Kidney (tissue), 22 donors: ENCODE results near the gene GAS6. TPM values are rescaled to one million over a fixed set of nuclear protein-coding genes. Genes with fewer than 3 reads are reported as not detected.
"Not testable (repeated sequence)": the region's sequence is repeated elsewhere in the genome, so short reads cannot be mapped to it uniquely, and the experiment has no call there.

Source experiments
- DNase-seq, 5 donors: peaks; one replicate each; pipeline ENCODE4 v3.0.0-alpha.2; 2013 to 2020
- FAIRE-seq: peaks from 2 replicates; lab custom pipeline; 2012; peaks lifted over from hg19 to GRCh38; lab: Jason Lieb, UNC
- H3K27ac ChIP-seq, 2 donors: one replicate each; pipeline ENCODE4 v1.7.0; 2013; ENCODE audit warnings: low read depth in 2 of 2, low read length in 2 of 2, inconsistent platforms in 1 of 2
- H3K27me3 ChIP-seq: one replicate; pipeline ENCODE4 v1.7.1; 2013; ENCODE audit warnings: low read length, inconsistent platforms; ENCODE audit not compliant: control insufficient read depth, insufficient read depth
- H3K36me3 ChIP-seq, 3 donors: one replicate each; pipeline versions ENCODE4 v1.7.0 to v1.7.1; 2013; ENCODE audit warnings: low read length in 3 of 3, control low read depth in 1 of 3, inconsistent platforms in 1 of 3; ENCODE audit not compliant: insufficient read depth in 3 of 3, control insufficient read depth in 2 of 3
- H3K4me1 ChIP-seq, 3 donors: one replicate each; pipeline versions ENCODE4 v1.7.0 to v1.7.1; 2013; ENCODE audit warnings: low read length in 3 of 3, inconsistent platforms in 1 of 3, low read depth in 1 of 3; ENCODE audit not compliant: control insufficient read depth in 2 of 3, insufficient read depth in 2 of 3
- H3K4me3 ChIP-seq, 3 donors: one replicate each; pipeline versions ENCODE4 v1.7.0 to v1.8.1; 2013; ENCODE audit warnings: low read length in 3 of 3, control low read depth in 1 of 3, inconsistent platforms in 1 of 3
- H3K9ac ChIP-seq, 3 donors: one replicate each; pipeline versions ENCODE4 v1.7.0 to v1.7.1; 2013; ENCODE audit warnings: low read length in 3 of 3, control low read depth in 1 of 3, inconsistent platforms in 1 of 3
- H3K9me3 ChIP-seq, 3 donors: one replicate each; pipeline versions ENCODE4 v1.7.0 to v1.7.1; 2013; ENCODE audit warnings: low read length in 3 of 3, control low read depth in 1 of 3, inconsistent platforms in 1 of 3; ENCODE audit not compliant: control insufficient read depth in 2 of 3, insufficient read depth in 1 of 3
- CTCF ChIP-seq: IDR thresholded peaks from 3 replicates; pipeline ENCODE4 v1.5.1; 2012; ENCODE audit warnings: mild to moderate bottlenecking, moderate library complexity, borderline replicate concordance; ENCODE audit not compliant: insufficient read depth; ENCODE audit errors: extremely low read depth
- intact Hi-C: fragments of 100-400 bp; cut with DNase I; formaldehyde crosslinking; loops from one replicate; pipeline ENCODE4 v1.11.1; 2022
- long read RNA-seq, 10 donors: library from polyadenylated mRNA in 1 of 10; unstranded in 1 of 10; transcript quantifications; one replicate each; pipeline ENCODE4 v2.0.0 and lab custom pipeline, GENCODE V29; 2021 to 2026
- polyA plus RNA-seq: library from polyadenylated mRNA; stranded (reverse); fragments of 350-450 nt; fragmentation: Illumina TruSeq; extraction: RNeasy Lipid Tissue Mini Kit (QIAGEN cat#74804); gene quantifications from one replicate; pipeline ENCODE4 v1.2.3, GENCODE V29; 2014; ENCODE audit warnings: low read depth, low replicate concordance; ENCODE audit not compliant: insufficient read depth
- total RNA-seq: library from RNA; stranded (reverse); fragmentation: NEBNext Ultra II Directional; extraction: Animal tissue kit (Norgen Biotek cat#: 25700); gene quantifications from one replicate; pipeline ENCODE4 v1.2.1, GENCODE V29; 2021
- donor health status: control.
- donor health status: control.
- donor health status: control.
- donor health status: control.
- donor health status: control.
- donor health status: DM: yes; HTN: yes; CAD: no.
- donor health status: Normal renal cell carcinoma (clear cell type).

GAS6 gene
- total RNA-seq (83.5 TPM), polyA plus RNA-seq (135 TPM)
- long read RNA-seq, donor 1, transcript GAS6-204 (1 exons, 2,646 nt): major isoform, 9 of 13 reads
- long read RNA-seq, donor 1, partial matches to known transcripts: 0 of 13 reads
- long read RNA-seq, donor 1, other reads (novel, unspliced or antisense): 0 of 13 reads
- long read RNA-seq, donor 2, transcript GAS6-204 (1 exons, 2,646 nt): major isoform, 8 of 12 reads
- long read RNA-seq, donor 2, partial matches to known transcripts: 0 of 12 reads
- long read RNA-seq, donor 2, other reads (novel, unspliced or antisense): 0 of 12 reads
- long read RNA-seq, donor 3, partial matches to known transcripts: 0 of 6 reads
- long read RNA-seq, donor 3, other reads (novel, unspliced or antisense): 0 of 6 reads
- long read RNA-seq, donor 4, transcript GAS6-201 (15 exons, 2,490 nt): major isoform, 5 of 9 reads
- long read RNA-seq, donor 4, partial matches to known transcripts: 0 of 9 reads
- long read RNA-seq, donor 4, other reads (novel, unspliced or antisense): 0 of 9 reads
- long read RNA-seq, donor 5: 0 reads
- long read RNA-seq, donor 6, partial matches to known transcripts: 0 of 4 reads
- long read RNA-seq, donor 6, other reads (novel, unspliced or antisense): 0 of 4 reads
- long read RNA-seq, donor 7, transcript GAS6-201 (15 exons, 2,490 nt): major isoform, 99 of 271 reads
- long read RNA-seq, donor 7, transcript GAS6-204 (1 exons, 2,646 nt): minor isoform, 83 of 271 reads
- long read RNA-seq, donor 7, transcript GAS6-203 (7 exons, 2,507 nt): minor isoform, 6 of 271 reads
- long read RNA-seq, donor 7, partial matches to known transcripts: 65 of 271 reads
- long read RNA-seq, donor 7, other reads (novel, unspliced or antisense): 14 of 271 reads
- long read RNA-seq, donor 8, transcript GAS6-204 (1 exons, 2,646 nt): major isoform, 9 of 18 reads
- long read RNA-seq, donor 8, transcript GAS6-201 (15 exons, 2,490 nt): minor isoform, 8 of 18 reads
- long read RNA-seq, donor 8, partial matches to known transcripts: 0 of 18 reads
- long read RNA-seq, donor 8, other reads (novel, unspliced or antisense): 0 of 18 reads
- long read RNA-seq, donor 9, transcript GAS6-201 (15 exons, 2,490 nt): major isoform, 6 of 9 reads
- long read RNA-seq, donor 9, partial matches to known transcripts: 0 of 9 reads
- long read RNA-seq, donor 9, other reads (novel, unspliced or antisense): 0 of 9 reads
- long read RNA-seq, donor 10, transcript GAS6-204 (1 exons, 2,646 nt): major isoform, 9 of 15 reads
- long read RNA-seq, donor 10, transcript GAS6-201 (15 exons, 2,490 nt): minor isoform, 6 of 15 reads
- long read RNA-seq, donor 10, partial matches to known transcripts: 0 of 15 reads
- long read RNA-seq, donor 10, other reads (novel, unspliced or antisense): 0 of 15 reads

- Histone ChIP-seq H3K4me3 (peak within 1 kb of the TSS; percentile 58 to 86 (median 77)), H3K4me1 (peaks cover 0 to 38% (median 11%) of the 10 kb centered on the region in 3 donors), H3K9me3 (peaks cover 0 to 6% (median 0%) of the 10 kb centered on the region in 3 donors), H3K27me3 (peaks cover 5% of the 10 kb centered on the region), H3K36me3 (peaks cover 2 to 9% (median 6%) of the 10 kb centered on the region in 3 donors), H3K27ac (peak within 1 kb of the TSS; percentile 72 to 76), H3K9ac (peak within 1 kb of the TSS; percentile 35 to 82 (median 73))
- intact Hi-C loops: no loop called here
- peak; percentile 38 to 83 (median 62) for DNase-seq
- FAIRE-seq: no peak
- no peak for TF ChIP-seq CTCF
These were observed at the start of gene GAS6 for GRCh38 chr13:113863524-113864272. GAS6 (minus strand) TSS chr13:113864076; CDS start chr13:113863920, 156 bp downstream.

GRCh38 chr13:113913408-113913807 is 49.5 kb upstream of the GAS6 start:
- intact Hi-C loops, H3K4me1 ChIP-seq, H3K36me3 ChIP-seq, H3K27ac ChIP-seq, H3K9ac ChIP-seq, H3K9me3 ChIP-seq, FAIRE-seq, H3K4me3 ChIP-seq, DNase-seq, H3K27me3 ChIP-seq: not testable (repeated sequence)

- FAIRE-seq (no peak), DNase-seq (no peak)
- H3K27me3 ChIP-seq: no peaks in the 10 kb centered on the region
- H3K27ac ChIP-seq: no peak overlapping the region
- H3K9ac ChIP-seq: no peak overlapping the region
- H3K4me3 ChIP-seq: no peak overlapping the region
- H3K36me3 ChIP-seq: no peaks in the 10 kb centered on the region
- no peak for TF ChIP-seq CTCF
- intact Hi-C loops: no loop called here
- H3K4me1 ChIP-seq: peaks cover 0 to 3% (median 0%) of the 10 kb centered on the region in 3 donors
- H3K9me3 ChIP-seq: no peaks in the 10 kb centered on the region
These were observed 48.7 kb upstream of the GAS6 start for GRCh38 chr13:113912596-113912995.
